ENCODE data around the gene RBM22. TPM values are rescaled to one million over a fixed set of nuclear protein-coding genes. Genes with fewer than 3 reads are reported as not detected.
A peak's percentile ranks its signal among the peaks of the same experiment; 100 is the strongest.

RBM22 gene
- total and polyA plus RNA-seq, 8 donors = 18.9 to 116 (median 27.9) TPM

DNA sequence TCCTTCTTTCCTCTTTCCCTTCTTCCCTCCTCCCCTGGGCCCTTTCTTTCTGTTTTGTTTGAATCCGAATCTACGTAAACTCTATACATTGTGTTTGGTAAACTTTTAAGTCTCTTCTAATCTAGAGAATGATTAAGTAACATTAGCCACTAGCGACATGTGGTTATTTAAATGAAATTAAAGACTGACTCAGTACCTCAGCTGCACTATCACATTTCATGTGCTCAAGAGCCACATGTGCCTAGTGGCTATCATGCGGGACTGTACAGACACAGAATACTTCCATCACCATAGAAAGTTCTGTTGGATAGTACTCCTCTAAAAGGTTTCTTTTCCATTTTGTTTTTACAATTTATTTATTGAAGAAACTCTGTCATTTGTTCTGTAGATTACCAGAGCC, 29.0 kb upstream of the RBM22 start:
- no peak overlapping the region for H3K4me3 ChIP-seq
- no peak for DNase-seq
- H3K27ac ChIP-seq = no peak overlapping the region
- H3K27me3 ChIP-seq = no peaks in the 10 kb centered on the region
- peaks cover 0 to 1% (median 0%) of the 10 kb centered on the region in 4 donors for H3K4me1 ChIP-seq
- peaks cover 47 to 98% (median 97%) of the 10 kb centered on the region in 4 donors for H3K36me3 ChIP-seq
- TF ChIP-seq POLR2A (IDR thresholded peaks at IDR 0.05) (no peak), POLR2AphosphoS5 (IDR thresholded peaks at IDR 0.05) (no peak), EP300 (IDR thresholded peaks at IDR 0.05) (no peak)
- TF ChIP-seq, protein P1, sequence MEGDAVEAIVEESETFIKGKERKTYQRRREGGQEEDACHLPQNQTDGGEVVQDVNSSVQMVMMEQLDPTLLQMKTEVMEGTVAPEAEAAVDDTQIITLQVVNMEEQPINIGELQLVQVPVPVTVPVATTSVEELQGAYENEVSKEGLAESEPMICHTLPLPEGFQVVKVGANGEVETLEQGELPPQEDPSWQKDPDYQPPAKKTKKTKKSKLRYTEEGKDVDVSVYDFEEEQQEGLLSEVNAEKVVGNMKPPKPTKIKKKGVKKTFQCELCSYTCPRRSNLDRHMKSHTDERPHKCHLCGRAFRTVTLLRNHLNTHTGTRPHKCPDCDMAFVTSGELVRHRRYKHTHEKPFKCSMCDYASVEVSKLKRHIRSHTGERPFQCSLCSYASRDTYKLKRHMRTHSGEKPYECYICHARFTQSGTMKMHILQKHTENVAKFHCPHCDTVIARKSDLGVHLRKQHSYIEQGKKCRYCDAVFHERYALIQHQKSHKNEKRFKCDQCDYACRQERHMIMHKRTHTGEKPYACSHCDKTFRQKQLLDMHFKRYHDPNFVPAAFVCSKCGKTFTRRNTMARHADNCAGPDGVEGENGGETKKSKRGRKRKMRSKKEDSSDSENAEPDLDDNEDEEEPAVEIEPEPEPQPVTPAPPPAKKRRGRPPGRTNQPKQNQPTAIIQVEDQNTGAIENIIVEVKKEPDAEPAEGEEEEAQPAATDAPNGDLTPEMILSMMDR (IDR thresholded peaks at IDR 0.05) = no peak
- intact Hi-C loops (cut with DNase I; ENCODE audit: low total_unique reads) = no loop called here
- 85 to 91% (median 90%) methylated on average over 4 of the region's 4 CpGs for WGBS, 5 donors
- no peaks in the 10 kb centered on the region for H3K9me3 ChIP-seq

DNA sequence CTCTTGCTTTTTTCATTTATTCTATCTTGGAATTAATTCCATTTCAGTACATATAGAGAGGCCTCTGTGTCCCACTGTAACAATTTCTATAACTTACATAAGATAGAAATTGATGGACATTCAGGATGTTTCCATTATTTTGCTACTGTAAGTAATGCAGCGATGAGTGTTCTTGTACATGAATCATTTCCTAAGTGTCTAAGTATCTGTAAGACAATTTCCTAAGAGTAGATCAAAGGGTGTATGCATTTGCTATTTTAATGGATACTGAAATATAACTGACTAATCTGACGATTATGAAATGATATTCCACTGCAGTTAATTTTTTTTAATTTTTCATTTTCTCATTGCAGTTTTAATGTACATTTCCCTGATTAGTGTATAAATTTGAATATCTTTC, 23.0 kb upstream of the RBM22 start:
- Histone ChIP-seq H3K36me3 (peaks cover 50 to 100% (median 98%) of the 10 kb centered on the region in 4 donors), H3K27me3 (no peaks in the 10 kb centered on the region), H3K4me3 (no peak overlapping the region), H3K27ac (no peak overlapping the region), H3K4me1 (no peaks in the 10 kb centered on the region), H3K9me3 (no peaks in the 10 kb centered on the region)
- intact Hi-C loops (cut with DNase I; ENCODE audit: low total_unique reads) = no loop called here
- no peak for DNase-seq
- 76 to 92% (median 89%) methylated on average over 2 of the region's 2 CpGs for WGBS, 5 donors
- TF ChIP-seq POLR2A (IDR thresholded peaks at IDR 0.05) (no peak), POLR2AphosphoS5 (IDR thresholded peaks at IDR 0.05) (no peak), EP300 (IDR thresholded peaks at IDR 0.05) (no peak)
- TF ChIP-seq, protein P1 (IDR thresholded peaks at IDR 0.05) = no peak

DNA sequence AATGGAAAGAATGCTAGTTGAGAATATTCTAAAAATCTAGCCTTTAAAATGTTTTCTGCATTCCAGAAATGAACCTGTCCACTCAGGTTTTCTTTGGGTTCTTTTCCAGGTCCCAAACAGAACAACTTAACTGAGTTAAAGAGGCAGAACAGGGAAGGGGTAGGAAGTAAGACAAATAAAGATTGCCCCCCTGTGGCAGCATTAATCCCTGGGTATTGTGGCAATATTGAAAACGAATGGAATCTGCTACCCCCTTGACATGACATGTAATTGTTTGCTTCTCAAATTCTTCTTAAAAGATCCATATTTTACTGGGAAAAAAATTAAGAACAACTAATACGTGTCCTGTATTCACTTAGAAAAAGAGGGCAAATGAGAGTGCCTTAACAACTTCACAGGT, 9.3 kb upstream of the RBM22 start:
- Histone ChIP-seq H3K4me3 (no peak overlapping the region), H3K27me3 (no peaks in the 10 kb centered on the region), H3K9me3 (no peaks in the 10 kb centered on the region), H3K4me1 (no peaks in the 10 kb centered on the region), H3K27ac (no peak overlapping the region), H3K36me3 (peaks cover 34 to 81% (median 76%) of the 10 kb centered on the region in 4 donors)
- intact Hi-C loops (cut with DNase I; ENCODE audit: low total_unique reads) = no loop called here
- DNase-seq = no peak
- 52 to 65% (median 56%) methylated on average over 2 of the region's 2 CpGs for WGBS, 5 donors
- no peak for TF ChIP-seq POLR2AphosphoS5 (IDR thresholded peaks at IDR 0.05)
- no peak for TF ChIP-seq EP300 (IDR thresholded peaks at IDR 0.05)
- TF ChIP-seq POLR2A (IDR thresholded peaks at IDR 0.05) = no peak
- TF ChIP-seq, protein P1 (IDR thresholded peaks at IDR 0.05) = peak in 1 of 7 experiments; percentile 23

DNA sequence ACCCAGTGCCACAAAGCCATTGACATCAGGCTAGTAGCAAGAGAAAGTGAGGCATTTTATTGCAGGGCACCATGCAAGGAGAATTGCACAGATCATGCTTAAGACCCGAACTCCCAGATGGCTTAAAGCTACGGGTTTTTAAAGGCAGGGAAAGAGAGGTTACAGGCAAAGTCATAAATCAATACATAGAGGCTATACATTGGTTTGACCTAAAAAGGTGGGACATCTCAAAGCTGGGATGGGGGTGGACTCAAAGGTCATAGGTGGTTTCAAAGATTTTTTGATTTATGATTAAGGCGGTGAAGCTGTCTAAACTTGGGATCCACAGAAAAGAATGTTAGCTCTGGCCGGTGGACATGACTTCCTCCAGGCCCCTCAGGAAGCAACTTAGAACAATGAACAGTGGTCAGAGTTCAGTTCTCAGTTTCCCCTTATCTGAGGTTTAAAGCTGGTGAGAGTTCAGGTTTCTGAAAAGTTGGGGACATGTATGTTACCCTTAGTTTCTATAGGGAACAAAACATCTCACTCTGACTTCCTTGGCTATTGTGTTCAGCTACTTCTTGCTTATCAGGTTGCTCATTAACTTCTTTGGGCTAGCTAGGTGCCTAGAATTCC, 6.0 kb upstream of the RBM22 start:
- intact Hi-C loops (cut with DNase I; ENCODE audit: low total_unique reads) = no loop called here
- Histone ChIP-seq H3K36me3 (peaks cover 12 to 48% (median 43%) of the 10 kb centered on the region in 4 donors), H3K9me3 (no peaks in the 10 kb centered on the region), H3K27me3 (no peaks in the 10 kb centered on the region), H3K4me3 (no peak overlapping the region), H3K27ac (no peak overlapping the region), H3K4me1 (peaks cover 0 to under 1% (median under 1%) of the 10 kb centered on the region in 4 donors)
- TF ChIP-seq, protein P1 (IDR thresholded peaks at IDR 0.05) = no peak
- no peak for TF ChIP-seq POLR2A (IDR thresholded peaks at IDR 0.05)
- no peak for TF ChIP-seq EP300 (IDR thresholded peaks at IDR 0.05)
- TF ChIP-seq POLR2AphosphoS5 (IDR thresholded peaks at IDR 0.05) = no peak
- 59 to 67% (median 60%) methylated on average over 4 of the region's 4 CpGs for WGBS, 5 donors
- no peak for DNase-seq
